A673 (cell line): ENCODE data around the gene CEP57L1. TPM values are rescaled to one million over a fixed set of nuclear protein-coding genes. Genes with fewer than 3 reads are reported as not detected.

Source experiments
- BruUV-seq: library from RNA; stranded (reverse); fragments of 400-500 nt; replicated peaks from 2 replicates; lab custom pipeline; 2021; lab: Mats Ljungman, UMichigan
- CTCF ChIA-PET: fragments of 300-600 bp; sonication (Branson Sonifier 250); formaldehyde crosslinking; loops from one replicate; lab custom pipeline; 2022; ENCODE audit warnings: antibody characterized with exemption; lab: Charles Lee
- POLR2A ChIA-PET: fragments of 300-600 bp; sonication (Branson Sonifier 250); formaldehyde crosslinking; loops from one replicate; lab custom pipeline; 2022; ENCODE audit warnings: antibody characterized with exemption; ENCODE audit not compliant: low non-redundant PET; lab: Charles Lee
- DNase-seq: peaks from one replicate; pipeline ENCODE4 v3.0.0-alpha.2; 2015; ENCODE audit warnings: low spot score
- H3K27ac ChIP-seq: fragments of 200-600 bp; sonication (generic); 2 replicates; pipeline ENCODE4 v1.5.1; 2016; ENCODE audit warnings: mixed run types, low read depth, mild to moderate bottlenecking, mixed read lengths, antibody characterized with exemption, low read length; ENCODE audit not compliant: poor library complexity, severe bottlenecking
- H3K27me3 ChIP-seq: fragments of 200-600 bp; sonication (generic); replicated peaks from 2 replicates; pipeline ENCODE4 v1.6.1; 2017; ENCODE audit warnings: mixed run types, low read depth, mild to moderate bottlenecking, mixed read lengths, antibody characterized with exemption, low read length; ENCODE audit not compliant: insufficient read depth, poor library complexity
- H3K36me3 ChIP-seq: fragments of 200-600 bp; sonication (generic); 2 replicates; pipeline ENCODE4 v1.6.1; 2016; ENCODE audit warnings: mixed run types, mild to moderate bottlenecking, mixed read lengths, antibody characterized with exemption, low read length; ENCODE audit not compliant: insufficient read depth, poor library complexity, severe bottlenecking
- H3K4me1 ChIP-seq: fragments of 200-600 bp; sonication (generic); 2 replicates; pipeline ENCODE4 v1.6.1; 2017; ENCODE audit warnings: mixed run types, mild to moderate bottlenecking, mixed read lengths, antibody characterized with exemption, low read length; ENCODE audit not compliant: insufficient read depth, poor library complexity, severe bottlenecking
- H3K4me3 ChIP-seq: fragments of 200-600 bp; sonication (generic); 2 replicates; pipeline ENCODE4 v1.5.1; 2016; ENCODE audit warnings: low read depth, mixed run types, mild to moderate bottlenecking, mixed read lengths, low read length; ENCODE audit not compliant: poor library complexity, severe bottlenecking
- H3K9me3 ChIP-seq: fragments of 200-600 bp; sonication (generic); 2 replicates; pipeline ENCODE4 v1.6.1; 2016; ENCODE audit warnings: mixed run types, low read depth, mild to moderate bottlenecking, mixed read lengths, antibody characterized with exemption, low read length; ENCODE audit not compliant: poor library complexity, severe bottlenecking
- EZH2 ChIP-seq: fragments of 200-600 bp; sonication (generic); IDR thresholded peaks from 2 replicates; pipeline ENCODE4 v1.6.1; 2017; ENCODE audit warnings: borderline replicate concordance, low read depth, mild to moderate bottlenecking, mixed read lengths, antibody characterized with exemption, low read length; ENCODE audit not compliant: poor library complexity, severe bottlenecking
- intact Hi-C: fragments of 100-400 bp; cut with micrococcal nuclease; formaldehyde crosslinking; loops from one replicate; pipeline ENCODE4 v1.10.0; 2022; ENCODE audit not compliant: unreplicated experiment
- total RNA-seq: library from RNA; stranded (reverse); gene quantifications from 2 replicates; pipeline ENCODE4 v1.2.3, GENCODE V29; 2021
- TF ChIP-seq, protein P1 (sequence below): fragments of 300-800, 200-600 bp; sonication (generic); conservative IDR thresholded peaks from 2 replicates; pipeline ENCODE4 v1.5.1; 2017; ENCODE audit warnings: low read depth, mild to moderate bottlenecking, antibody characterized with exemption, low read length, moderate library complexity, mixed read lengths

The CEP57L1 gene
- total RNA-seq, 1 experiment from 2014 or later: 25.7 TPM

DNA sequence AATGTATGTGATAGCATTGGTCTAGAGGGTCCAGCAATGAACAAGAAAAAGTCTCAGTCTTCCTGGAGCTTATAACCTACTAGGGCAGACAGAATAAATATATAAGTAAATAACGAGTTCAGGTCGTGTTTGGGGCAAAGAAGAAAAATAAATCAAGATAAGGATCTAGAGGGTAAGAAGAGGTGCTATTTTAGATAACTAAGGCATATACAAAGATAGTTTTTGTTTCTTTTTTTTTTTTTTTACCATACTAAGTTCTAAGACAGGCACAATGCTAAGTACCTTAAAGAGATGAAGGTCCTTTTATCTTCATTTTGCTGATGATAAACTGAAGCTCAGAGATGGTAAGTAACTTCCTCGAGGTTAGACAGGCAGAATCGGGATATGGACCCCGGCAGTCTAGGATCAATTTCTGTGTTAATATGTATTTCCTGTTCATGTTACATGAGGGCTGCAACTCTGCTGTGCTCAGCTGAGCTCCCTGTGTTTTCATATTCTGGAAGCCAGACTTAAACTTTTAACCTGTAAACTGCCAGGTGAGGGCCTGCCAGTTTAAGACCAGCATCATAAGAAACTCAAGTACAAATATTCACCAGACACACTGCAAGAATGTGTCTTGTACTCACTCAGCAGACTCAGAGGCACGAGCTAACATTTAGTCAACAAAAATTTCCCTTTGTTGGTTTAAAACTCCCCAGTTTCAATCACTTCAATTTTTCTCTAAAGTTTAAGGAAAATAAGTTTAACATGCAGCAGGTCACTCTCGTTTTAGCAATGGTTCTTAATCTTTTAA, 24.0 kb upstream of the CEP57L1 start:
- H3K4me3 ChIP-seq: no peak overlapping the region
- no peaks in the 10 kb centered on the region for H3K36me3 ChIP-seq
- no peak for DNase-seq
- TF ChIP-seq, protein P1, sequence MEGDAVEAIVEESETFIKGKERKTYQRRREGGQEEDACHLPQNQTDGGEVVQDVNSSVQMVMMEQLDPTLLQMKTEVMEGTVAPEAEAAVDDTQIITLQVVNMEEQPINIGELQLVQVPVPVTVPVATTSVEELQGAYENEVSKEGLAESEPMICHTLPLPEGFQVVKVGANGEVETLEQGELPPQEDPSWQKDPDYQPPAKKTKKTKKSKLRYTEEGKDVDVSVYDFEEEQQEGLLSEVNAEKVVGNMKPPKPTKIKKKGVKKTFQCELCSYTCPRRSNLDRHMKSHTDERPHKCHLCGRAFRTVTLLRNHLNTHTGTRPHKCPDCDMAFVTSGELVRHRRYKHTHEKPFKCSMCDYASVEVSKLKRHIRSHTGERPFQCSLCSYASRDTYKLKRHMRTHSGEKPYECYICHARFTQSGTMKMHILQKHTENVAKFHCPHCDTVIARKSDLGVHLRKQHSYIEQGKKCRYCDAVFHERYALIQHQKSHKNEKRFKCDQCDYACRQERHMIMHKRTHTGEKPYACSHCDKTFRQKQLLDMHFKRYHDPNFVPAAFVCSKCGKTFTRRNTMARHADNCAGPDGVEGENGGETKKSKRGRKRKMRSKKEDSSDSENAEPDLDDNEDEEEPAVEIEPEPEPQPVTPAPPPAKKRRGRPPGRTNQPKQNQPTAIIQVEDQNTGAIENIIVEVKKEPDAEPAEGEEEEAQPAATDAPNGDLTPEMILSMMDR: no peak
- no peak for TF ChIP-seq EZH2
- ChIA-PET POLR2A (no interaction called here), CTCF (interaction anchor here (0.8 kb wide), 1 partner anchor 529 kb away, joined by 5 read pairs; no protein-coding TSS in a partner anchor)
- no peaks in the 10 kb centered on the region for H3K9me3 ChIP-seq
- intact Hi-C loops: loop anchor here (5.0 to 10.0 kb wide), 4 partner anchors 179 to 957 kb away; no protein-coding TSS in a partner anchor
- H3K27me3 ChIP-seq: no peaks in the 10 kb centered on the region
- peaks cover 3% of the 10 kb centered on the region for H3K4me1 ChIP-seq
- no TSS peak for BruUV-seq
- no peak overlapping the region for H3K27ac ChIP-seq

GRCh38 chr6:109073344-109074132, 21.8 kb upstream of the CEP57L1 start:
- Histone ChIP-seq H3K36me3 (no peaks in the 10 kb centered on the region), H3K4me3 (no peak overlapping the region), H3K27ac (no peak overlapping the region), H3K27me3 (no peaks in the 10 kb centered on the region), H3K4me1 (peaks cover 3% of the 10 kb centered on the region), H3K9me3 (no peaks in the 10 kb centered on the region)
- ChIA-PET POLR2A (no interaction called here), CTCF (interaction anchor here (0.9 to 2.0 kb wide), 2 partner anchors 180 to 532 kb away, joined by 4 to 11 read pairs; no protein-coding TSS in a partner anchor)
- peak; percentile 77 for DNase-seq
- BruUV-seq: no TSS peak
- intact Hi-C loops: loop anchor here (1.0 to 10.0 kb wide), 5 partner anchors 181 to 959 kb away; no protein-coding TSS in a partner anchor
- TF ChIP-seq, protein P1: peak; percentile 71
- no peak for TF ChIP-seq EZH2

DNA sequence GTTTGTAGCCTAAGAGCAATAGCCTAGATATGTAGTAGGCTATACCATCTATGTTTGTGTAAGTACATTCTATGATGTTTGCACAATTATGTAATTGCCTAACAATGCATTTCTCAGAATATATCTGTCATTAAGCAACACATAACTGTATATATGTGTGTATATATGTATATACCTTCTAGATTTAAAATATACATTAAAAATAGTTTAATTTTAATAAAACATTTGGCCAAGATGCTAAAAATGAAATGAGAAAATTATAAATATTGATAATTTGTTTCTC, 21.2 kb upstream of the CEP57L1 start:
- POLR2A ChIA-PET: no interaction called here
- TF ChIP-seq, protein P1: no peak
- CTCF ChIA-PET: no interaction called here
- BruUV-seq: no TSS peak
- H3K27me3 ChIP-seq: no peaks in the 10 kb centered on the region
- H3K4me3 ChIP-seq: no peak overlapping the region
- H3K27ac ChIP-seq: no peak overlapping the region
- DNase-seq: no peak
- no peaks in the 10 kb centered on the region for H3K9me3 ChIP-seq
- no peaks in the 10 kb centered on the region for H3K36me3 ChIP-seq
- H3K4me1 ChIP-seq: peaks cover 3% of the 10 kb centered on the region
- intact Hi-C loops: loop anchor here (5.0 to 10.0 kb wide), 4 partner anchors 182 to 959 kb away; no protein-coding TSS in a partner anchor
